Activated CD8-positive, alpha-beta memory T cell treated with anti-CD3 and anti-CD28 coated beads for 1 hour (primary cell): ENCODE measurements around the gene FBXO10.
"Not testable (repeated sequence)": the region's sequence is repeated elsewhere in the genome, so short reads cannot be mapped to it uniquely, and the experiment has no call there.

Source experiments
- DNase-seq, 2 donors: peaks; one replicate each; pipeline ENCODE4 v3.0.0-alpha.2; 2020; ENCODE audit warnings: low read depth in 1 of 2; ENCODE audit errors: extremely low read depth in 1 of 2

Gene FBXO10

DNA sequence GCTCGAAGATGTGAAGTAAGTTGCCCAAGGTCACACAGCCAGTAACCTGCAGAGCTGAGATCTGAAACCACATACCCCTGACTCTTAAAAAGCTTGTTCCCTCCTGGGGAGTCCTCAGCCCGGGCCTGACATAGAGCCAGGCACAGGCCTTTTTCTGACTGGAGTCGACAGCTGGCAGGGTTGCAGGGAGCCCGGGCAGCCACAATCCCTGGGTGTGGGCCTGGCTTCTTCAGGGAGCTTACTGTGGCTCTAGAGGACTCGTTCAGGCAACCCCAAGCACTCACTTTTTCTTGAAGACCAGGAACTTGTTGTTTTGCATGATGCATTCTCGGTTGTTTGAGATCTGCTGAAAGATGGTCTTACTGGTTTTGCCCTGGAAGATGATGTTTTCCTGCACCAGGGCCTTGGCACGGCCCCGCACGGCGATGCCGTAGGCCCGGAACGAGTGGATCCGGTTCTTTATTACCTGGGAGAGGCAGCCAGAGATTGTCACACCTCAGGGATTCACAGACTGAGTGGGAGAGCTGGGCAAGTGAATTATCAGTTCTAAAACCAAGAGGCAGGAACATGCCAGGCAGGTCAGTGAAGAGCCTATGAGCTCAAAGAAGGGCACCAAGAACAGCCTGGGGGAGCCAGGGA is 60.4 kb downstream of the FBXO10 start:
- DNase-seq: no peak

GRCh38 chr9:37514999-37515398 is 61.2 kb downstream of the FBXO10 start:
- DNase-seq: no peak

GRCh38 chr9:37514415-37514814 is 61.8 kb downstream of the FBXO10 start:
- not testable (repeated sequence) for DNase-seq

GRCh38 chr9:37512437-37512836 is 63.7 kb downstream of the FBXO10 start:
- peak in 1 of 2 donors; percentile 15 for DNase-seq

DNA sequence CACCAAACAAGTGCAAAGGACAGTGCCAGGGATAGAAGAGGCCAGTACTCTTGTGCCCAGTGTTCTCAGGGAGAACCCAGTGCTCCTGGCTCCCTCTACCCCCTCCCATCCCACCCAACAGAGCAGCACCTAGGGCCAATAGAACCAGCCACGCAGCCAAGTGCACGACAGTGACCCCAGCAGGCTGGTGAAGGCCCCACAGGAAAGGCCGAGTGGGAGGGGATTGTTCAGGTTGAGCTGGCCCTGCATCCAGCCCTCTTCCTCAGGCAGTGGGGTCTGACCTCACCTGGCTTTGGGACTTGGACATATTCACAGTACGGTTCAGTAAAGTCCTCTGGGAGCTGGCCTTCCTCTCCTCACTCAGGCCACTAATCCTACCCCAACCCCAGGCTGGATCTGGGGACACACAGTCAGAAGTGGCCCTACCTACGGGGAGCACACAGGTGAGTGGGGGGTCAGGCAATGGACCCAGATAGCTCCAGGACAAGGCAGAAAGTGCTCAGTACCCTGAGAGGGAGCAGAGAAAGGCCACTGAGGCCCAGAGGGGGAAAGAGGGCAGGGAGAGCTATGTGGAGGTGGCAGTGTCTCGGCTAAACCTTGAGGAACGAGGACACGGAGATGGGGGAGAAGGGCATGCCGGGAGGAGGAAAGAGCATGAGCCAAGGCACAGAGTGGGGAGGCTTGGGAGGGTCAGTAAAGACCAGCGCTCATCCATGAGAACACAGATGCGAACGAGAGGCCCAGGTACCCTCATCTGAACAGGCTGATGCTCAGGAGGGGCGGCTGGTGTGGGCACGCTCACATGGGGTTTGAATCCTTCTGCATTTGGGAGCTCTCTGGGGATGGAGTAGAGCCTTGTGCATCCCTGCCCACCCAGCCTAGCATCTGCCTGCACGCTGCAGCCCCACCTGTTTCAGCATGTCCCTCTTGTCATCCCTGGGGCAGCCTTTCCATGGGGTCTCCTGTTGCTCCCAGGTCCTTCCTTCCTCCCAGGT is 64.9 kb downstream of the FBXO10 start:
- no peak for DNase-seq

DNA sequence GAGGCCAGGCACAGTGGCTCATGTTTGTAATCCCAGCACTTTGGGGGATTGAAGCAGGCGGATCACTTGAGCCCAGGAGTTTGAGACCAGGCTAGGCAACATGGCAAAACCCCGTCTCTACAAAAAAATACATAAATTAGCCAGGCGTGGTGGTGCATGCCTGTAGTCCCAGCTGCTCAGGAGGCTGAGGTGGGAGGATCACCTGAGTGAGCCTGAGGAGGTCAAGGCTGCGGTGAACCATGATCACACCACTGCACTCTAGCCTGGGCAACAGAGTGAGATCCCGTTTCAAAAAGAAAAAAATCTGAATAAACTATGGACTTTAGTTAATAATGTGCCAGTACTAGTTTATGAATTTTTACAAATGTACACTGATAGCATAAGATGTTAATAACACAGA is 66.1 kb downstream of the FBXO10 start:
- not testable (repeated sequence) for DNase-seq

- no peak for DNase-seq
These were observed 66.6 kb downstream of the FBXO10 start for GRCh38 chr9:37509536-37509935.

DNA sequence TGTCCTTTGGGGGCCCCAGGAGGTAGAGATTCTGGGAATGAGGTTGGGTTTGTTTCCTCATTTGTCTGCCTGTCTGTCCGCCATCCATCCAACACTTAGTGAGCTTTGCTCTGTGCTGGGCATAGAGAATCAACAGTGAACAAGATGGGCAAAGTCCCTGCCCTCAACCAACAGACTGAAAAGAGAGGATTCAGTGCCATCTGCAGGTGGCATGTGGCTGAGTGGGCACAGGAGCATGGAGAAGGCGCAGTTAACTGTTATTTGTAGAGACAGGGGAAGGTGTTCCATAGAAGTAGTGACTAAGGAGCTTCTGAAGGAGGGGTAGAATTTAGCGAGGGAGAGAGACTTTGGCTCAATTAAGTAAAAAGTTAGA is 67.4 kb downstream of the FBXO10 start:
- no peak for DNase-seq

DNA sequence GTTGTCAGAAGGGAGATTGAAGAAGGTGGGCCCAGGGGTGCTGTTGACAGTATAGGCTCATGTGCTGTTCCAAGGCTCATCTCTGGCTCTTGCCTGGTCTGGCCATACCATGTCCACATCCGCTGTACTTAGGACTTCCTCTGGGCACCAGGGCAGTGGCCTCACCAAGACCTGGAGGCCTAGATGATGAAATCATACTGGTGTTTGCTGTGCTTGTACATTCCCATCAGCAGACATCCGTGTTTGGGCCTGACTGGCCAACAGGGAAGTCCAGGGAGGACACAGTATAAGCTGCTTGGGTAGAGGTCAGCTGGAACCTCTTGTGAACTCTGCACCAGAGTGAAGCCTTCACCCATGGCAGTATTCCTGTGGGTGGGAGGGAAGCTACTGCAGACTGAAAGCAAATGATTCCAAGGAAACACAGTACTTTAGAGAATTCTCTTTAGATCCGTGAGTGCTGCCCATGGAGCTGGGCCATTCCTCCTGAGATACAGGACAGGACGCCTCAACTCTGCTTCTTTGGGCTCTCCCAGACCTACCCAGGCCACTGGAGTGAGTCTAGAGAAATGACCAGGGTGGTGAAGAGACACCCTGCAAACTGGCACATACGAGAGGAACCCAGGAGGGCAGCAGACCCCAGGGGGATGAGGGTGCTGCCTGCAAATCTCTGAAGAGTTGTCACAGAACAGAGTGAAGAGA is 67.9 kb downstream of the FBXO10 start:
- DNase-seq: no peak

DNA sequence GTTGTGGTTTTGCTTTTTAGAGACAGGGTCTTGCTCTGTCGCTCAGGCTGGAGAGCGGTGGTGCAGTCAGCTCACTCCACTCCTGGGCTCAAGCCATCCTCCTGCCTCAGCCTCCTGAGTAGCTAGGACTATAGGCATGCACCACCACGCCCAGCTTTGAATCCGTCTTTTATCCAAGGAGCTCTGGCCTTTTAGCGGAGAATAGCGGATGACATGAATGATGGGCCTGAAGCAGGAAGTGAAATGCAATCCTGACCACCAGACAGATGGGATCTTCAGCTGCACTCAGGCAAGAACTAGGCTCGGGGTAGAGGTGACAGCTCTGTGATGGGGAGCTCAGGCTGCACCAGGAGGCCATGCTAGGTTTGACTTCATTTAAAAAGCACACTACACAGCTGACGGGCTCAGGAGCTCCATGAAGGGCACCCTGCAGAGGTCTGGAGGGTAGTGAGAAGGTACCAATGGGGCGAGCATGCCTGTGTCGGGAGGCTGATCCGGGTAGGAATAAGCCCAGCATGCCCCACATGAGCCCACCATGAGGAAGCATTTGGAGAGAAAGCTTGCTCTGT is 68.5 kb downstream of the FBXO10 start:
- DNase-seq: no peak

- DNase-seq: no peak
These were observed 71.6 kb downstream of the FBXO10 start for GRCh38 chr9:37504605-37505004.

DNA sequence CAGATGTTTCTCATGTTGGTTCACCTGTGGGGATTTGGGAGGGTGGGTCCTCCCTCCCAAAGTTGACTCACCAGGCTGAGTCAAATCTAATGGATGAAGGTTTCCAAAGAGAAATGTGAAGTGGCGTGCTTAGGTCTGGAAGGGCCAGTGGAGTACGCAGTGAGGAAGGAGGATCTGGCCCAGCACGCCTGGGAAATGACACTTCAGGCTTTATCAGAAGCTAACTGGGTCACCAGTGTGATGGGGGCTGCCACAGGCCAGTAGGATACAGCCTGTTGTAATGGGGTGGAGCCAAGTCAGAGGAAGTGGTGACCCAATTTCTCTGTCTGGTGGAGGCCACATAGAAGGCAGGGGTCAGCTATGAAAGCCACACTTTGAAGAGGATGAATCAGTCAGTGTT is 72.4 kb downstream of the FBXO10 start:
- no peak for DNase-seq

DNA sequence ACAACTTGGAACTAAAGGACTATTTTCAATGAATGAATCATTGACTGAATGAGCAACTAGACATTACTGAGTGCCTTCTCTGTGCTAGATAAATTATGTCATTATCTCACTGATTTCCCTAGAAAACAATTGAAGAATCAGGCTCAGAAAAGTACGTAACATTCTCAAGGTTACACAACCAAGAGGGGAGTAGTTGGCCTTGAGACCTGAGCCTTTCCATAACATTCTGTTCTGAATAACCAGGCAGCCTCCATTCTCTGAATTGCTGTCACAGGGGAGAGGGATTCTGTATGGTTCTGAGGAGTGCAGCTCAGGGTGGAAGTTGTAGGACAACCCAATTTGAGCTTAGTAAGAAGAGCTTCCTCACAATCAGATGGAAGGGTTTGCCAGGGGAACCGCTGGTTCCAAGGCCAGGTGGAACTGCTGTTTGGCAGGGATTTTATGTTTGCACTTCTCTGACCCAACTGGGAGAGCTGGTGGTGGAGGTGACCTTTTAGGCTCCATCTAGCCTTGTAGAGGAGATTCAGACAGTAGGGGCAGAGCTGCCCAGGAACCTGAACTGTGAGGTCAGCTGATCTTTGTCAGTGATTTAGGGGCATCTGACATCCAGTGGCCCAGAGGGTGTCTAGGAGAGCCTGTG is 74.1 kb downstream of the FBXO10 start:
- DNase-seq: no peak

- no peak for DNase-seq
These were observed 76.9 kb downstream of the FBXO10 start for GRCh38 chr9:37499297-37499696.

DNA sequence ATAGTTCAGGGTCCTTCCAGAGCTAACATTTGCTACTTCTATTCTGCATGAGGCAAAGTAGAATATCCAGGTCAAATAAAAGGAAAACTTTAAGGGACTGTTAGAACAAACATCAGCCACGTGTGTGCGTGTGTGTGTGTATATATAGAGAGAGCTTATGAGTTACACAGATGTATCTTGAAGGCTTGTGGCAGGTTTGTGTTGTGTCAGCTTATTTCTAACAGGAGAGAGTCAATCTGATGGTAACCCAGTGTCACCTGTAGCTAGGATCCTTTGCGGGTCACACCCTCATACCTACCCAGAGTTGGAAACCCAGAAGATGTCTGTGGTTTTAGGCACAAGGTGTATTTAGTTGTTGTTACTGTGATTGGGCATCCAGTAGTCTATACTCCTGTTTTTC is 77.7 kb downstream of the FBXO10 start:
- no peak for DNase-seq

DNA sequence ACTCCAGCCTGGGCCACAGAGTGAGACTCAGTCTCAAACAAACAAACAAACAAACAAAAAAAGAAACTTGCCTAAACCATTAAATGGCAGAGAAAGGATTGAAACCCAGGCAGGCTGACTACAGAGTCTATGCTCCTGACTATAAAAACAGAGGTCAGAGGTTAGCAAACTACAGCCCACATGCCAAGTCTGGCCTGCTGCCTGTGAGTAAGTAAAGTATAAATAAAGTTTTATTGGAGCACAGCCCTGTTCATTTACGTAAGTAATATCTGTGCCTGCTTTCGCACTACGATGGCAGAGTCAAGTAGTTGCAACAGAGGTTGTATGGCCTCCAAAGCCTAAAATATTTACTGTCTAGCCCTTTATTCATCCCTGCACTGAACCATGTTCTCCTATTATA is 78.9 kb downstream of the FBXO10 start:
- DNase-seq: no peak

GRCh38 chr9:37496020-37496419 is 80.2 kb downstream of the FBXO10 start:
- DNase-seq: no peak

DNA sequence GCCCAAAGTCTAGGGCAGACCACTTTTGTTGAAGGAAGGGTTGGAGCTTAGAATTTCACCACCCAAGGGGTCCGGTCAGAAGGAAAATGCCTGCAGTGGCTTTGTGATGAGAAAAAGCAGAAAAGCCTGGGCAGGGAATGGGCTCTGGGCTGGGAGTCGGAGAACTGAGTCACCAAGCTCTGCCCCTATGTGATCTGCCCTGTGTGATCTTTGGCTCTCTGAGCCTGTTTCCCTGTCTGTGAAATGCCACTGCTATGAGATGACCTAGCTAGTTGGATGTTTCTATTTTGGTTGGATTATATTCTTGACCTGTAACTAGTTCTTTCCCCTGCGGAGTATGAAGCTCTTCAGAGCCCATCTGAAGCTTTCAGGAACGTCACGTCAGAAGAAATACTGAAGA is 80.6 kb downstream of the FBXO10 start:
- DNase-seq: no peak

DNA sequence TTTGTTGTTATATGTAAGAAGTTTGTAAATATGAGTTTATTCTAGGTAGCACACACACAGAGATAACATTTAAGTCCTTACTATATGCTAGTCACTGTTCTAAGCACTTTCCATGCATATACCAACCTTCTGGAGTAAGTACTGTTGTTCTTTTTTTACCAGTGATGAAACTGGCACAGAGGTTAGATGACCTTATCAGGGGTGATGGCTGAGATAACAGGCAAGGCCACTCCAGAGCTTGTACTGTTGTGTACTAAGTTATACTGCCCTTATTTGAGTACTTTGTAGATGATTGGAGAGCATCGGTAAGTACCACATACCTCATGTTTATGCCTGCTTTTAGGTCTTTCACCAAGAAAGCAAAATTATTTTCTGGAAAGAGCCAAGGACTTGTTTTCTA is 84.2 kb downstream of the FBXO10 start:
- no peak for DNase-seq

- no peak for DNase-seq
These were observed 89.3 kb downstream of the FBXO10 start for GRCh38 chr9:37486616-37487548.
